Neutrophil (primary cell): Measurements from ENCODE around the gene ERCC2.

Experiments used
- H3K27ac ChIP-seq: fragments of 200-600 bp; sonication (generic); 2 replicates; pipeline ENCODE4 v1.5.1; 2016; ENCODE audit warnings: mild to moderate bottlenecking, moderate library complexity
- H3K27me3 ChIP-seq: fragments of 200-600 bp; sonication (generic); 2 replicates; pipeline ENCODE4 v1.6.0; 2016; ENCODE audit warnings: mild to moderate bottlenecking
- H3K36me3 ChIP-seq: fragments of 200-600 bp; sonication (generic); 2 replicates; pipeline ENCODE4 v1.5.1; 2017
- H3K4me1 ChIP-seq, 2 experiments: fragments of 200-600 bp in 1 of 2; sonication (generic) in 1 of 2; 1 replicate in 1 of 2; 2 replicates in 1 of 2; pipeline versions ENCODE4 v1.5.1 to v1.6.1; 2013 to 2016; ENCODE audit warnings: low read depth in 1 of 2, low read length in 1 of 2, mild to moderate bottlenecking in 1 of 2, moderate library complexity in 1 of 2; ENCODE audit not compliant: control insufficient read depth in 1 of 2, insufficient read depth in 1 of 2
- H3K4me3 ChIP-seq, 2 experiments: fragments of 200-600 bp in 1 of 2; sonication (generic) in 1 of 2; 1 replicate in 1 of 2; 2 replicates in 1 of 2; pipeline ENCODE4 v1.5.1; 2013 to 2016; ENCODE audit warnings: low read depth in 1 of 2, low read length in 1 of 2, mild to moderate bottlenecking in 1 of 2, moderate library complexity in 1 of 2
- H3K9me3 ChIP-seq: fragments of 200-600 bp; sonication (generic); 2 replicates; pipeline ENCODE4 v1.5.1; 2016
- TF ChIP-seq, protein P1 (sequence below): fragments of 200-600 bp; sonication (generic); IDR thresholded peaks from 2 replicates; pipeline ENCODE4 v1.5.1; 2016; ENCODE audit warnings: antibody characterized with exemption

The ERCC2 gene

DNA sequence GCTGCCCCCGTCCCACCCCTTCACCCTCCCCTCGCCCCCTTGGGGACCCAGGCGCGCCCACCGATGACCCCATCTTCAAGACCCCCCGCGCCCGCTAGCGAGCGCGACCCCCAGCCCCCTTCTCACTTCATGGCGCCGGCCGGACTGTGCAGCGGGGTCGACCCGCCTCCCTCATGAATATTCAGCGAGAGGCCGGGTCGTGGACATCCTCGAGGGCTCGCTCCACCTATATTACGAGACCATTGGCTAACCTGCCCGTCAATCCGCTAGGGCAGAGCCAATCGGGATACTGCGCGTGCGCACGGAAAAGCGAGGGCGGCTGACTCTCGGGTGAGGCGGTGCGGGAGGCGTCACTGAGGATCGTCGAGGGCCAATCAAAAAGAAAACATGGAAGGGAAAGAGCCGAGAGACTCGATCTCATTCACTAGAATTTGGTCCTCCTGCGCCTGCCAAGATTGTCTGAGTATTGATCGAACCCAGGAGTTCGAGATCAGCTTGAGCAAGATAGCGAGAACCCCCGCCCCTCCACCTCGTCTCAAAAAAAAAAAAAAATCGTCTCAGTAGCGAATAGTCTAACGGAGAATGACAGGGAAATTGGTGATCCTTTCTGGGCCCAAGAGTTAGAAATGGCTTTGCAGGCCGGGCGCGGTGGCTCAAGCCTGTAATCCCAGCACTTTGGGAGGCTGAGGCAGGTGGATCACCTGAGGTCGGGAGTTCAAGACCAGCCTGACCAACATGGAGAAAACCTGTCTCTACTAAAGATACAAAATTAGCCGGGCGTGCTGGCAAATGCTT, at the start of gene ERCC2:
Gene ERCC2 (minus strand): TSS at position 164 of the 795 bp plus-strand sequence. CDS start 33 bp downstream, at position 131.
- peak within 1 kb of the TSS; percentile 58 to 91 for H3K4me3 ChIP-seq
- TF ChIP-seq, protein P1, sequence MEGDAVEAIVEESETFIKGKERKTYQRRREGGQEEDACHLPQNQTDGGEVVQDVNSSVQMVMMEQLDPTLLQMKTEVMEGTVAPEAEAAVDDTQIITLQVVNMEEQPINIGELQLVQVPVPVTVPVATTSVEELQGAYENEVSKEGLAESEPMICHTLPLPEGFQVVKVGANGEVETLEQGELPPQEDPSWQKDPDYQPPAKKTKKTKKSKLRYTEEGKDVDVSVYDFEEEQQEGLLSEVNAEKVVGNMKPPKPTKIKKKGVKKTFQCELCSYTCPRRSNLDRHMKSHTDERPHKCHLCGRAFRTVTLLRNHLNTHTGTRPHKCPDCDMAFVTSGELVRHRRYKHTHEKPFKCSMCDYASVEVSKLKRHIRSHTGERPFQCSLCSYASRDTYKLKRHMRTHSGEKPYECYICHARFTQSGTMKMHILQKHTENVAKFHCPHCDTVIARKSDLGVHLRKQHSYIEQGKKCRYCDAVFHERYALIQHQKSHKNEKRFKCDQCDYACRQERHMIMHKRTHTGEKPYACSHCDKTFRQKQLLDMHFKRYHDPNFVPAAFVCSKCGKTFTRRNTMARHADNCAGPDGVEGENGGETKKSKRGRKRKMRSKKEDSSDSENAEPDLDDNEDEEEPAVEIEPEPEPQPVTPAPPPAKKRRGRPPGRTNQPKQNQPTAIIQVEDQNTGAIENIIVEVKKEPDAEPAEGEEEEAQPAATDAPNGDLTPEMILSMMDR: no peak
- H3K4me1 ChIP-seq: peaks cover 11 to 14% of the 10 kb centered on the region in 2 experiments
- H3K9me3 ChIP-seq: no peaks in the 10 kb centered on the region
- peak within 1 kb of the TSS; percentile 69 for H3K27ac ChIP-seq
- no peaks in the 10 kb centered on the region for H3K36me3 ChIP-seq
- no peaks in the 10 kb centered on the region for H3K27me3 ChIP-seq

DNA sequence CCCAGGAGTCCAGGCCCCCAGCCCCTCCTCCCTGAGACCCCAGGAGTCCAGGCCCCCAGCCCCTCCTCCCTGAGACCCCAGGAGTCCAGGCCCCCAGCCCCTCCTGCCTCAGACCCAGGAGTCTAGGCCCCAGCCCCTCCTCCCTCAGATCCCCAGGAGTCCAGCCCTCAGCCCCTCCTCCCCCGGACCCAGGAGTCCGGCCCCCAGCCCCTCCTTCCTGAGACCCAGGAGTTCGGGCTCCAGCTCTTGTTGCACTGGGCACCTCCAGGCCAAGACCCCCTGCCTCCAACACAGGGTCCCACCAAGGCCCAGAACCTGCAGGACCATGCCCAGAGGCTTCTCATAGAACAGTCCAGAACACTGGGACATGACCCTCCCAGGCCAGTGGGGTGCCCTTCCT, 49.5 kb upstream of the ERCC2 start:
- H3K27me3 ChIP-seq: no peaks in the 10 kb centered on the region
- H3K9me3 ChIP-seq: no peaks in the 10 kb centered on the region
- H3K4me1 ChIP-seq: peaks cover 26 to 27% of the 10 kb centered on the region in 2 experiments
- TF ChIP-seq, protein P1: no peak
- H3K36me3 ChIP-seq: no peaks in the 10 kb centered on the region
- H3K4me3 ChIP-seq: no peak overlapping the region
- no peak overlapping the region for H3K27ac ChIP-seq

DNA sequence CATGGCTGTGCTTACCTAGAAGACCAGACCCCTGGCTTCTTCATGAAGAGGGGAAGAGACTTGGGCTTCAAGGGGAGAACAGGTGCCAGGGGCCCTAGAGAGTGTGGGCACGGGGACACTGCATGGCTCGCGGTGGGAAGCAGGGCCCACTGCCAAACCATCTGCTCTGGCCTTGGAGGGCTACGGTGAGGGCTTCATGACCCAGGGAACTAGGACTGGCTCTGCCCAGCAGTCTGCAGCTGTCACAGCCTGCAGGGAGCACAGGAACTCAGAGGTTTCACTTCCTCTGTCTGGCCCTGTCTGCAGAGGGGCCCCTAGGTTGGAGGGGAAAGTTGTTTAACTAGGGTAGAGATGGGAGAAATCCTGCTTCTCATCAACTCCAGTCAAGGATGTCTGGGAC, 49.0 kb upstream of the ERCC2 start:
- no peaks in the 10 kb centered on the region for H3K9me3 ChIP-seq
- no peaks in the 10 kb centered on the region for H3K27me3 ChIP-seq
- no peak overlapping the region for H3K4me3 ChIP-seq
- peaks cover 23 to 27% of the 10 kb centered on the region in 2 experiments for H3K4me1 ChIP-seq
- H3K27ac ChIP-seq: no peak overlapping the region
- H3K36me3 ChIP-seq: no peaks in the 10 kb centered on the region
- TF ChIP-seq, protein P1: no peak

DNA sequence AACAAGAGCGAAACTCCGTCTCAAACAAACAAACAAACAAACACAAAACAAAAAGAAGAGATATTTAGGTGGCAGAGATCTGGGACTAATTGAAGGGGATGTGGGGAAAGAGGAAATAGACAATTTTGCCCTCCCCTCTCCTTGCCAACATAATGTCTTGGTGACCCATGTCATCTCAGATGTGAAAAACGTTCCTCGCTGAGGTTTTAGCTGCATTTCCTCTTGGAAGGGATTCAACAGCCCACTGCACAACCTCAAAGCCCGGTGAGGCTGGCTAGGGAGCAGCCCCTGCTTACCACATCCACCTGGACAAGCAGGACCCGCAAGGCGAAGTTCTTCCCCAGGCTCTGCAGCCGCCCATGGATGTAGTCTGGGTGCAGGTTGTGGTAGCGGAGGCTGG, 48.4 kb upstream of the ERCC2 start:
- H3K36me3 ChIP-seq: peaks cover 3% of the 10 kb centered on the region
- no peaks in the 10 kb centered on the region for H3K27me3 ChIP-seq
- H3K4me3 ChIP-seq: no peak overlapping the region
- no peaks in the 10 kb centered on the region for H3K9me3 ChIP-seq
- TF ChIP-seq, protein P1: no peak
- H3K27ac ChIP-seq: no peak overlapping the region
- peaks cover 17 to 22% of the 10 kb centered on the region in 2 experiments for H3K4me1 ChIP-seq

DNA sequence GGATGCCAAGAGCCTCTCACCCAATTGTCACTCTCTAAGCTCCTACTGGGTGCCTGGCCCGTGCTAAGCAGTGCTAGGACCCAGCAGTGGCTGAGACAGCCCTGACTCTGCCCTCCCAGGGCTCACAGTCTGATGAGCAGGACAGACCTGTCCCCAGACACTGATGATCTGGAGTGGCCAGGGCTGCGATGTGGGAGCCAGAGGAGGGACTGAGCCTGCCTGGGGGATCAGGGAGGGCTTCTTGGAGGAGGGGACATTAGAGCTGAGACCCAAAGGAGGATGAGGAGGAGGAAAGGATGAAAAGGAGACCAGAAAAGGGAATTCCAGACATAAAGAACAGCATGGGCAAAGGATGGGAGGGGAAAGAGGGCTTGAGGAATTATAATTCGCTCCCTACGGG, 46.8 kb upstream of the ERCC2 start:
- peaks cover 6% of the 10 kb centered on the region for H3K36me3 ChIP-seq
- H3K4me1 ChIP-seq: peaks cover 6 to 9% of the 10 kb centered on the region in 2 experiments
- H3K27ac ChIP-seq: no peak overlapping the region
- no peaks in the 10 kb centered on the region for H3K27me3 ChIP-seq
- H3K4me3 ChIP-seq: no peak overlapping the region
- no peaks in the 10 kb centered on the region for H3K9me3 ChIP-seq
- TF ChIP-seq, protein P1: no peak
